HepG2 (cell line): ENCODE measurements around the gene SLC1A3.

Experiments used
- DNMT1 ChIP-seq: sonication (generic); formaldehyde crosslinking; IDR thresholded peaks from 2 replicates; pipeline ENCODE4 v1.5.1; 2020; ENCODE audit warnings: mild to moderate bottlenecking, missing genetic modification reagents
- E2F2 ChIP-seq: sonication (generic); formaldehyde crosslinking; IDR thresholded peaks from 2 replicates; pipeline ENCODE4 v1.4.0; 2020; ENCODE audit warnings: missing genetic modification reagents, borderline replicate concordance
- FOXA1 ChIP-seq, 2 experiments: fragments of 450-650 bp in 1 of 2; sonication (generic) in 1 of 2; formaldehyde crosslinking in 1 of 2; IDR thresholded peaks; 2 replicates each; pipeline versions ENCODE4 v1.4.0 to v1.6.1; 2016 to 2020; ENCODE audit warnings: missing genetic modification reagents in 1 of 2
- FOXK2 ChIP-seq: fragments of 450-650 bp; IDR thresholded peaks from 2 replicates; pipeline ENCODE4 v1.6.1; 2016
- HOMEZ ChIP-seq: IDR thresholded peaks from 2 replicates; pipeline ENCODE4 v1.6.1; 2016; ENCODE audit warnings: low read depth
- KLF9 ChIP-seq: IDR thresholded peaks from 2 replicates; pipeline ENCODE4 v1.6.1; 2016; ENCODE audit warnings: low read depth
- MXD4 ChIP-seq: IDR thresholded peaks from 2 replicates; pipeline ENCODE4 v1.6.1; 2016; ENCODE audit warnings: mild to moderate bottlenecking, missing biosample characterization, missing genetic modification reagents
- SMARCC2 ChIP-seq: fragments of 450-650 bp; IDR thresholded peaks from 2 replicates; pipeline ENCODE4 v1.6.1; 2017; ENCODE audit warnings: antibody characterized with exemption, mild to moderate bottlenecking
- ZC3H4 ChIP-seq: sonication (generic); formaldehyde crosslinking; IDR thresholded peaks from 2 replicates; pipeline ENCODE4 v1.4.0; 2020; ENCODE audit warnings: missing genetic modification reagents, borderline replicate concordance
- ZNF720 ChIP-seq: sonication (generic); formaldehyde crosslinking; IDR thresholded peaks from 2 replicates; pipeline ENCODE4 v1.4.0; 2020; ENCODE audit warnings: missing genetic modification reagents

- TF ChIP-seq KLF9 (CRISPR knock-in tag) = no peak
- no peak for TF ChIP-seq FOXA1 (IDR thresholded peaks at IDR 0.05)
- TF ChIP-seq FOXA1 (CRISPR knock-in tag; IDR thresholded peaks at IDR 0.05) = no peak
- no peak for TF ChIP-seq HOMEZ (CRISPR knock-in tag)
- TF ChIP-seq ZNF720 (CRISPR knock-in tag) = no peak
- TF ChIP-seq FOXK2 = no peak
- TF ChIP-seq DNMT1 (CRISPR knock-in tag) = no peak
- TF ChIP-seq SMARCC2 = no peak
- no peak for TF ChIP-seq MXD4
- no peak for TF ChIP-seq E2F2
- no peak for TF ChIP-seq ZC3H4 (CRISPR knock-in tag)
Measured at GRCh38 chr5:36593867-36594266, 12.5 kb upstream of the SLC1A3 start.
